Measurements from ENCODE around the gene SPATA24.

Gene SPATA24

DNA sequence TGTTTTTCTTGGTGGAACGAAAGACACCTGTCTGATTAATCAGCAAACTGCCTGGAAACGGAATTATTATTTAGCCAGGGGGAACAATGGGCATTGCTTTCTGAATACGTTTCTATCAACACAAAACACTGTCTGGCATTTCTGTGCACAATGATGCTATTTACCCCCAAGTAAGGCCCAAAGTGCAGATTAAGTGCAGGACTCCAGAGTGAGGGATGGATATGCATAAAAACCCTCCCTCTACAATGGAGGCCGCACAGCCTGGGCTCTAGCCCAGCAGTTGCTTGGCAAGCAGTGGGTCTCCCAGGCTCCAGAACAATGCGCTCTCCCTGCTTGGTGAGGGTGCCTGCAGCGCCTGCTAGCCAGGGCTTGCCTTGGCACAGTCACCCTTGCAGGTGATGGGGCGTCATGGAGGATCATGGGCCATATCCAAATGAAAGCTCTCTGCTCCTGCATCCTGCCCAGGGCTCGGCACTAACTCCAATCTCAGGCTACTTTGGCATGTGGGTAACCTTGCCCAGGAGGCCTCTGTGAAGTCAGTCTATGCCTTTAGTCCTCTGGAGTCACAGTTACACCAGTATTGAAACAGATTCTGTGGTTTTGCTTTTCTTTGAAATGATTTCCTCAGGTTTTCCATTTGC is 11.5 kb upstream of the SPATA24 start:
- no peak overlapping the region for H3K9ac ChIP-seq (ENCODE audit: low read length)

DNA sequence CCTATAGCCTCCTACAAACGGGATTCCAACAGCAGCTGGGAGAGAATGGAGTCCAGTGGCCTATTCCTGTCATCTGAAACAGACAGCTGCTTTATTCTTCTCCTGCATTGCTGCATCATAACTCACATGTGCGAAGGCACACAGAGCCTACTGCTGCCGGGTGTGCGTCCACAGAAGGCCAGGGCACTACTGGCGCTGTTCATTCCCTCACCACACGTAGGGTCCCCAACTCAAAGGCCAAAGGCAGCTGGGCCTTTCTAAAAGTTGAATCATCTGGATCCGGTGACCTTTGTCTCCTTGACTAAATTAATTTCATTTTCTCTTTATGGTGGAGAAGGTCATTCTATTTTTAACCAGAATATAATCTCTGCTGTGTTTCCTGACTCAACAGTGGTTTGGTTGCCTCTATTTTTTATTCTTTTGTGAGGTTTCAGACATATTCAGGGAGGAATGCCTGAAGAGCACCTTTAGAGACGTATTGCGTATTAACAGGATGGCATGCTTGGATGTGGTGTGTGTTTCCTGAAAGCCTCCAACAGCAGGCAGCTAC is 10.8 kb upstream of the SPATA24 start:
- Histone ChIP-seq H3K27ac (ENCODE audit: low read depth, low read length) (no peak overlapping the region), H2AFZ (ENCODE audit: low read depth, low read length, severe bottlenecking) (no peak overlapping the region), H3K9me3 (ENCODE audit: insufficient read depth, low read length) (no peaks in the 10 kb centered on the region)

More for the DNA sequence above, 11.5 kb upstream of the SPATA24 start:
- Histone ChIP-seq H3F3A (ENCODE audit: insufficient read depth) (no peaks in the 10 kb centered on the region), H3K27me3 (ENCODE audit: low read length) (no peaks in the 10 kb centered on the region), H3K9me2 (replicated peaks; ENCODE audit: insufficient read depth, low read length) (no peaks in the 10 kb centered on the region), H3K9me3 (ENCODE audit: insufficient read depth, low read length) (no peaks in the 10 kb centered on the region), H3K36me3 (ENCODE audit: low read length) (no peaks in the 10 kb centered on the region), H2AFZ (ENCODE audit: low read depth, low read length, severe bottlenecking) (no peak overlapping the region), H3K4me3 (ENCODE audit: insufficient read depth, low read length, poor library complexity, severe bottlenecking) (no peak overlapping the region), H3K4me2 (ENCODE audit: low read depth, low read length, poor library complexity, severe bottlenecking) (no peak overlapping the region), H3K79me2 (ENCODE audit: insufficient read depth, low read length) (no peaks in the 10 kb centered on the region), H4K20me1 (ENCODE audit: low read depth, low read length) (no peaks in the 10 kb centered on the region), H3K27ac (ENCODE audit: low read depth, low read length) (no peak overlapping the region)
- TF ChIP-seq EZH2phosphoT487 (conservative IDR thresholded peaks at IDR 0.05; ENCODE audit: low read length): no peak
- TF ChIP-seq, protein P1, sequence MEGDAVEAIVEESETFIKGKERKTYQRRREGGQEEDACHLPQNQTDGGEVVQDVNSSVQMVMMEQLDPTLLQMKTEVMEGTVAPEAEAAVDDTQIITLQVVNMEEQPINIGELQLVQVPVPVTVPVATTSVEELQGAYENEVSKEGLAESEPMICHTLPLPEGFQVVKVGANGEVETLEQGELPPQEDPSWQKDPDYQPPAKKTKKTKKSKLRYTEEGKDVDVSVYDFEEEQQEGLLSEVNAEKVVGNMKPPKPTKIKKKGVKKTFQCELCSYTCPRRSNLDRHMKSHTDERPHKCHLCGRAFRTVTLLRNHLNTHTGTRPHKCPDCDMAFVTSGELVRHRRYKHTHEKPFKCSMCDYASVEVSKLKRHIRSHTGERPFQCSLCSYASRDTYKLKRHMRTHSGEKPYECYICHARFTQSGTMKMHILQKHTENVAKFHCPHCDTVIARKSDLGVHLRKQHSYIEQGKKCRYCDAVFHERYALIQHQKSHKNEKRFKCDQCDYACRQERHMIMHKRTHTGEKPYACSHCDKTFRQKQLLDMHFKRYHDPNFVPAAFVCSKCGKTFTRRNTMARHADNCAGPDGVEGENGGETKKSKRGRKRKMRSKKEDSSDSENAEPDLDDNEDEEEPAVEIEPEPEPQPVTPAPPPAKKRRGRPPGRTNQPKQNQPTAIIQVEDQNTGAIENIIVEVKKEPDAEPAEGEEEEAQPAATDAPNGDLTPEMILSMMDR (IDR thresholded peaks at IDR 0.05; ENCODE audit: insufficient read depth, low read length, poor library complexity, severe bottlenecking): no peak

DNA sequence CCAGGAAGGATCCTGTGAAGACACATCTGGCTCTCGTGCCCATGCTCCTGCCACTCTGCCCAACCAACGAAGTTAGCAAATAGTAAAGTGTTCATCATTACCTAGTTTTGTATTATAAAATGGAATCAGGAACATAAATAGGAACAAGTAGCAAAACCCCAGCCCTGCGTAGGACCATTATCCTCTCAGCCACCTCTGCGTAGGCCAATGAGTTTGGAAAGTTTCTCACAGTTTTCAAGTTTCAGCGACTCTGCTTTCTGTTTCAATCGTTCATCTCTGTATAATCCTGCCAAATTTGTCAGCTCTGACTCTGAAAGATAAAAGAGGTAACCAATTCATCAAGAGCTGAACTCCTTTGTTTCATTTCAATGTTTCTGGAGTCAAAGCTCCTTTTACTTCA is 10.1 kb upstream of the SPATA24 start:
- H4K20me1 ChIP-seq (ENCODE audit: low read depth, low read length): no peaks in the 10 kb centered on the region

More for the DNA sequence above, 10.8 kb upstream of the SPATA24 start:
- no peaks in the 10 kb centered on the region for H4K20me1 ChIP-seq (ENCODE audit: low read depth, low read length)
- H3F3A ChIP-seq (ENCODE audit: insufficient read depth): no peaks in the 10 kb centered on the region
- no peaks in the 10 kb centered on the region for H3K79me2 ChIP-seq (ENCODE audit: insufficient read depth, low read length)
- no peak overlapping the region for H3K4me3 ChIP-seq (ENCODE audit: insufficient read depth, low read length, poor library complexity, severe bottlenecking)
- H3K9ac ChIP-seq (ENCODE audit: low read length): no peak overlapping the region
- no peaks in the 10 kb centered on the region for H3K27me3 ChIP-seq (ENCODE audit: low read length)
- H3K9me2 ChIP-seq (replicated peaks; ENCODE audit: insufficient read depth, low read length): no peaks in the 10 kb centered on the region
- H3K36me3 ChIP-seq (ENCODE audit: low read length): no peaks in the 10 kb centered on the region
- H3K4me2 ChIP-seq (ENCODE audit: low read depth, low read length, poor library complexity, severe bottlenecking): no peak overlapping the region
- TF ChIP-seq, protein P1 (IDR thresholded peaks at IDR 0.05; ENCODE audit: insufficient read depth, low read length, poor library complexity, severe bottlenecking): no peak
- TF ChIP-seq EZH2phosphoT487 (conservative IDR thresholded peaks at IDR 0.05; ENCODE audit: low read length): no peak

More for the DNA sequence above, 10.1 kb upstream of the SPATA24 start:
- Histone ChIP-seq H3K36me3 (ENCODE audit: low read length) (no peaks in the 10 kb centered on the region), H3K9ac (ENCODE audit: low read length) (no peak overlapping the region), H3K27me3 (ENCODE audit: low read length) (no peaks in the 10 kb centered on the region), H3K4me2 (ENCODE audit: low read depth, low read length, poor library complexity, severe bottlenecking) (no peak overlapping the region), H3K9me2 (replicated peaks; ENCODE audit: insufficient read depth, low read length) (no peaks in the 10 kb centered on the region), H3K79me2 (ENCODE audit: insufficient read depth, low read length) (no peaks in the 10 kb centered on the region), H3K9me3 (ENCODE audit: insufficient read depth, low read length) (no peaks in the 10 kb centered on the region), H3K27ac (ENCODE audit: low read depth, low read length) (no peak overlapping the region), H3F3A (ENCODE audit: insufficient read depth) (no peaks in the 10 kb centered on the region), H2AFZ (ENCODE audit: low read depth, low read length, severe bottlenecking) (no peak overlapping the region), H3K4me3 (ENCODE audit: insufficient read depth, low read length, poor library complexity, severe bottlenecking) (no peak overlapping the region)
- TF ChIP-seq, protein P1 (IDR thresholded peaks at IDR 0.05; ENCODE audit: insufficient read depth, low read length, poor library complexity, severe bottlenecking): no peak
- TF ChIP-seq EZH2phosphoT487 (conservative IDR thresholded peaks at IDR 0.05; ENCODE audit: low read length): no peak
